OCI-LY7 (cell line): ENCODE measurements around the gene DGAT2. TPM values are rescaled to one million over a fixed set of nuclear protein-coding genes. Genes with fewer than 3 reads are reported as not detected.
"Not testable (repeated sequence)": the region's sequence is repeated elsewhere in the genome, so short reads cannot be mapped to it uniquely, and the experiment has no call there.

Experiments used
- BruUV-seq: library from RNA; stranded (reverse); fragments of 400-500 nt; replicated peaks from 2 replicates; lab custom pipeline; 2021; lab: Mats Ljungman, UMichigan
- CTCF ChIA-PET: fragments of 300-600 bp; sonication (Branson Sonifier 250); formaldehyde crosslinking; loops from one replicate; lab custom pipeline; 2022; ENCODE audit warnings: antibody characterized with exemption; ENCODE audit not compliant: unreplicated experiment; lab: Charles Lee
- POLR2A ChIA-PET: fragments of 300-600 bp; sonication (Branson Sonifier 250); formaldehyde crosslinking; loops from one replicate; lab custom pipeline; 2022; ENCODE audit warnings: antibody characterized with exemption; lab: Charles Lee
- DNase-seq: peaks from one replicate; pipeline ENCODE4 v3.0.0-alpha.2; 2015; ENCODE audit warnings: low spot score
- H2AFZ ChIP-seq: fragments of 200-600 bp; sonication (generic), shearing (Covaris generic); 2 replicates; pipeline ENCODE4 v1.6.1; 2014; ENCODE audit warnings: mild to moderate bottlenecking, antibody characterized with exemption, low read length, moderate library complexity
- H3K27ac ChIP-seq: fragments of 200-600 bp; sonication (generic); 2 replicates; pipeline ENCODE4 v1.5.1; 2014; ENCODE audit warnings: mixed run types, low read depth, mild to moderate bottlenecking, moderate library complexity, low read length, inconsistent platforms; ENCODE audit not compliant: poor library complexity, severe bottlenecking
- H3K36me3 ChIP-seq: fragments of 200-600 bp; sonication (generic); 2 replicates; pipeline ENCODE4 v1.6.1; 2014; ENCODE audit warnings: mild to moderate bottlenecking, antibody characterized with exemption, low read length, moderate library complexity, mixed read lengths; ENCODE audit not compliant: insufficient read depth
- H3K4me1 ChIP-seq: fragments of 200-600 bp; sonication (generic); 2 replicates; pipeline ENCODE4 v1.5.1; 2014; ENCODE audit warnings: mild to moderate bottlenecking, low read length; ENCODE audit not compliant: insufficient read depth, poor library complexity, severe bottlenecking
- H3K4me2 ChIP-seq: fragments of 200-600 bp; sonication (generic); 2 replicates; pipeline ENCODE4 v1.6.1; 2014; ENCODE audit warnings: mild to moderate bottlenecking, low read length
- H3K4me3 ChIP-seq: fragments of 200-600 bp; sonication (generic); 2 replicates; pipeline ENCODE4 v1.5.1; 2014; ENCODE audit warnings: mild to moderate bottlenecking, low read depth, low read length; ENCODE audit not compliant: poor library complexity, severe bottlenecking
- H3K79me2 ChIP-seq: fragments of 200-600 bp; sonication (generic); 2 replicates; pipeline ENCODE4 v1.6.1; 2016; ENCODE audit warnings: low read depth, mild to moderate bottlenecking, low read length, moderate library complexity, mixed read lengths; ENCODE audit not compliant: insufficient read depth
- H3K9me2 ChIP-seq: fragments of 200-600 bp; sonication (generic); 2 replicates; pipeline ENCODE4 v1.6.1; 2016; ENCODE audit warnings: mild to moderate bottlenecking, low read length, mixed read lengths; ENCODE audit not compliant: insufficient read depth
- H3K9me3 ChIP-seq: fragments of 200-600 bp; sonication (generic); 2 replicates; pipeline ENCODE4 v1.6.1; 2014; ENCODE audit warnings: mild to moderate bottlenecking, mixed run types, low read length, mixed read lengths
- H4K20me1 ChIP-seq: fragments of 200-600 bp; sonication (generic); 2 replicates; pipeline ENCODE4 v1.6.1; 2014; ENCODE audit warnings: mild to moderate bottlenecking, antibody characterized with exemption, low read length, moderate library complexity, mixed read lengths; ENCODE audit not compliant: insufficient read depth
- CTCF ChIP-seq: fragments of 200-600 bp; sonication (generic); conservative IDR thresholded peaks from 2 replicates; pipeline ENCODE4 v1.5.1; 2014; ENCODE audit warnings: mild to moderate bottlenecking, antibody characterized with exemption, low read length, moderate library complexity, mixed read lengths
- EZH2phosphoT487 ChIP-seq: fragments of 200-600 bp; sonication (generic); IDR thresholded peaks from 2 replicates; pipeline ENCODE4 v1.6.1; 2018; ENCODE audit warnings: low read depth, borderline replicate concordance, mild to moderate bottlenecking, mixed run types, antibody characterized with exemption, low read length, moderate library complexity, mixed read lengths
- intact Hi-C: fragments of 100-400 bp; cut with micrococcal nuclease; formaldehyde crosslinking; loops from one replicate; pipeline ENCODE4 v1.10.0; 2022; ENCODE audit not compliant: unreplicated experiment
- total RNA-seq, 2 experiments: library from RNA; depleted of rRNA in 1 of 2; stranded (reverse); fragments of >200 nt in 1 of 2; shearing (Covaris generic) in 1 of 2; gene quantifications; 2 replicates each; pipeline ENCODE4 v1.2.3, GENCODE V29; 2014 to 2022

DGAT2 gene
- total RNA-seq, 2 experiments from 2014 or later: 5.6 to 6.5 TPM

- H3K4me3 ChIP-seq: no peak overlapping the region
- intact Hi-C loops: no loop called here
- H3K36me3 ChIP-seq: no peaks in the 10 kb centered on the region
- TF ChIP-seq CTCF (no peak), EZH2phosphoT487 (no peak)
- no peaks in the 10 kb centered on the region for H3K9me2 ChIP-seq
- no peak for DNase-seq
- H3K4me1 ChIP-seq: no peaks in the 10 kb centered on the region
- H4K20me1 ChIP-seq: no peaks in the 10 kb centered on the region
- no peaks in the 10 kb centered on the region for H3K9me3 ChIP-seq
- H3K27ac ChIP-seq: no peak overlapping the region
- CTCF ChIA-PET: no interaction called here
- BruUV-seq: no TSS peak
- no peaks in the 10 kb centered on the region for H3K79me2 ChIP-seq
- H2AFZ ChIP-seq: no peak overlapping the region
- POLR2A ChIA-PET: no interaction called here
- no peak overlapping the region for H3K4me2 ChIP-seq
Observed at GRCh38 chr11:75743711-75744563, 24.6 kb upstream of the DGAT2 start.

- BruUV-seq: no TSS peak
- no peaks in the 10 kb centered on the region for H3K9me2 ChIP-seq
- DNase-seq: no peak
- no peak overlapping the region for H3K27ac ChIP-seq
- no peaks in the 10 kb centered on the region for H4K20me1 ChIP-seq
- H3K4me2 ChIP-seq: no peak overlapping the region
- H3K79me2 ChIP-seq: no peaks in the 10 kb centered on the region
- no peaks in the 10 kb centered on the region for H3K9me3 ChIP-seq
- ChIA-PET CTCF (no interaction called here), POLR2A (no interaction called here)
- no peak overlapping the region for H2AFZ ChIP-seq
- TF ChIP-seq CTCF: no peak
- TF ChIP-seq EZH2phosphoT487: no peak
- H3K36me3 ChIP-seq: no peaks in the 10 kb centered on the region
- H3K4me1 ChIP-seq: no peaks in the 10 kb centered on the region
- no peak overlapping the region for H3K4me3 ChIP-seq
- intact Hi-C loops: no loop called here
Observed at GRCh38 chr11:75745807-75746206, 22.8 kb upstream of the DGAT2 start.

GRCh38 chr11:75748729-75749273, 19.8 kb upstream of the DGAT2 start:
- H3K4me2 ChIP-seq, H4K20me1 ChIP-seq, H3K27ac ChIP-seq, intact Hi-C loops, H3K36me3 ChIP-seq, H3K4me3 ChIP-seq, H3K9me3 ChIP-seq, BruUV-seq, POLR2A ChIA-PET, CTCF ChIA-PET, H3K79me2 ChIP-seq, H3K9me2 ChIP-seq, H3K4me1 ChIP-seq, H2AFZ ChIP-seq, DNase-seq: not testable (repeated sequence)

GRCh38 chr11:75754933-75755332, 13.6 kb upstream of the DGAT2 start:
- intact Hi-C loops, POLR2A ChIA-PET, BruUV-seq, H3K4me2 ChIP-seq, H2AFZ ChIP-seq, H3K9me2 ChIP-seq, H3K79me2 ChIP-seq, H3K4me1 ChIP-seq, H3K4me3 ChIP-seq, H3K36me3 ChIP-seq, H3K9me3 ChIP-seq, H3K27ac ChIP-seq, DNase-seq, H4K20me1 ChIP-seq, CTCF ChIA-PET: not testable (repeated sequence)
